GM18951 (cell line): ENCODE data around the gene LRP2.
"Not testable (repeated sequence)": the region's sequence is repeated elsewhere in the genome, so short reads cannot be mapped to it uniquely, and the experiment has no call there.

Source experiments
- POLR2A ChIP-seq: IDR thresholded peaks from 4 replicates; pipeline ENCODE4 v1.6.1; 2011; ENCODE audit warnings: mild to moderate bottlenecking; ENCODE audit not compliant: insufficient read length, insufficient read depth; ENCODE audit errors: extremely low read depth
- in situ Hi-C: fragments of 300-500 bp; cut with MboI; formaldehyde crosslinking; loops from one replicate; pipeline ENCODE4 v1.12.0; 2022; ENCODE audit warnings: low sequenced_read_pairs, mixed read lengths, inconsistent platforms; ENCODE audit not compliant: unreplicated experiment

The LRP2 gene

GRCh38 chr2:169141713-169142352 lies 220.5 kb downstream of the LRP2 start:
- no peak for TF ChIP-seq POLR2A
- in situ Hi-C loops, result no loop called here

- TF ChIP-seq POLR2A, result no peak
- in situ Hi-C loops, result no loop called here
Observed at GRCh38 chr2:169139993-169140767, 222.2 kb downstream of the LRP2 start.

- TF ChIP-seq POLR2A, result no peak
- in situ Hi-C loops, result no loop called here
Observed at GRCh38 chr2:169139145-169139544, 223.2 kb downstream of the LRP2 start.

GRCh38 chr2:169137924-169138323 lies 224.4 kb downstream of the LRP2 start:
- in situ Hi-C loops, result no loop called here
- no peak for TF ChIP-seq POLR2A

GRCh38 chr2:169136885-169137534 lies 225.3 kb downstream of the LRP2 start:
- TF ChIP-seq POLR2A, result no peak
- in situ Hi-C loops, result no loop called here

- in situ Hi-C loops, result not testable (repeated sequence)
Observed at GRCh38 chr2:169136428-169136827, 225.9 kb downstream of the LRP2 start.

GRCh38 chr2:169134272-169134671 lies 228.1 kb downstream of the LRP2 start:
- in situ Hi-C loops, result not testable (repeated sequence)

GRCh38 chr2:169131587-169132512 lies 230.5 kb downstream of the LRP2 start:
- in situ Hi-C loops, result no loop called here
- no peak for TF ChIP-seq POLR2A

GRCh38 chr2:169129703-169130243 lies 232.6 kb downstream of the LRP2 start:
- in situ Hi-C loops, result no loop called here
- TF ChIP-seq POLR2A, result no peak

- in situ Hi-C loops, result loop anchor here (25.0 kb wide), 1 partner anchor 158 kb away; no protein-coding TSS in a partner anchor
Observed at GRCh38 chr2:169119851-169120250, 242.5 kb downstream of the LRP2 start.

GRCh38 chr2:169119123-169119760 lies 243.1 kb downstream of the LRP2 start:
- in situ Hi-C loops, result loop anchor here (25.0 kb wide), 1 partner anchor 157 kb away; no protein-coding TSS in a partner anchor
- TF ChIP-seq POLR2A, result no peak

More at GRCh38 chr2:169119851-169120250, 242.5 kb downstream of the LRP2 start:
- no peak for TF ChIP-seq POLR2A

GRCh38 chr2:169118060-169118459 lies 244.3 kb downstream of the LRP2 start:
- no peak for TF ChIP-seq POLR2A
- in situ Hi-C loops, result loop anchor here (25.0 kb wide), 1 partner anchor 156 kb away; no protein-coding TSS in a partner anchor

GRCh38 chr2:169116993-169117392 lies 245.3 kb downstream of the LRP2 start:
- in situ Hi-C loops, result loop anchor here (25.0 kb wide), 1 partner anchor 155 kb away; no protein-coding TSS in a partner anchor
- no peak for TF ChIP-seq POLR2A
